Lung microvascular endothelial cell (primary cell): ENCODE measurements around the gene CNTN2. TPM values are rescaled to one million over a fixed set of nuclear protein-coding genes. Genes with fewer than 3 reads are reported as not detected.
A peak's percentile ranks its signal among the peaks of the same experiment; 100 is the strongest.

Experiments
- DNase-seq, 2 donors: peaks; one replicate each; pipeline versions ENCODE4 v3.0.0 to v3.0.0-alpha.2; 2010; ENCODE audit warnings: low read depth in 2 of 2
- total RNA-seq: library from RNA; depleted of rRNA; stranded (reverse); fragments of >200 nt; gene quantifications from 2 replicates; pipeline ENCODE4 v1.2.1, GENCODE V29; 2014

Gene CNTN2
- total RNA-seq, 1 donor from 2014 or later: not detected

DNA sequence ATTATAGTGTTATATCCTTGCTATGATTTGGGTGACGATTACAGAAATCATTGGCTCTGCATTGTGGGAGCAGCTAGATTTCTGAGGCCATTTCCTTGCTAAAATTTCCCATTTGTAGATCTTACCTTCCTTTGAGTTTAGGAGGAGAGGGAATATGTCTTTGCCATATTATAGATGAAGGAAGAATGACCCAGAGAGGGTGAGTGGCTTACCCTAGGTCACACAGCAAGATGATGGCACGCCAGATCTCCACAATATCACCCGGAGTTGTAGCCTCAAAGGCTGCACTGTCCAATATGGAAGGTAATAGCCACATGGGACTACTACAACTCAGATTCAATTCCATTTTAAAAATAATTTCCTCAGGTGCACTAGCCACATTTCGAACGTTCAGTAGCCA lies 10.3 kb downstream of the CNTN2 start:
- DNase-seq: no peak

DNA sequence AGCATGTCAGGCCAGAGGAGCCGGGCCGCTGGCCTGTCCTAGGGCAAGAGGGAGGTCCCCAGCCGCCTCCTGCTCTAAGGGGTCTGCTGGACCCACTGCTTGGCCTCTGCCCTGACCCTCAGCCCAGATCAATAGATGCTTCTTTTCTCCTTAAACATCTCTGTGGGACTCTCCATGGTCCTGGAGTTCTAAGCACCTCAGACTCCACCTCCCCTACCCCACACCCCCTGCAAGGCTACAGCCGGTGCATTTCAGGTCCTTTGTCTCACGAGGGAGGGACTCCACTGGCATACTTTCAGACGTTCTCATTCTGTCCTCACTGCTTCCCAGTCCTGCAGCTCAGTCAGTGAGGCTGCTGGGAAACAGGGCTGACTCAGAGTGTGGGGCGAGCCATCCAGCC lies 11.0 kb downstream of the CNTN2 start:
- no peak for DNase-seq

DNA sequence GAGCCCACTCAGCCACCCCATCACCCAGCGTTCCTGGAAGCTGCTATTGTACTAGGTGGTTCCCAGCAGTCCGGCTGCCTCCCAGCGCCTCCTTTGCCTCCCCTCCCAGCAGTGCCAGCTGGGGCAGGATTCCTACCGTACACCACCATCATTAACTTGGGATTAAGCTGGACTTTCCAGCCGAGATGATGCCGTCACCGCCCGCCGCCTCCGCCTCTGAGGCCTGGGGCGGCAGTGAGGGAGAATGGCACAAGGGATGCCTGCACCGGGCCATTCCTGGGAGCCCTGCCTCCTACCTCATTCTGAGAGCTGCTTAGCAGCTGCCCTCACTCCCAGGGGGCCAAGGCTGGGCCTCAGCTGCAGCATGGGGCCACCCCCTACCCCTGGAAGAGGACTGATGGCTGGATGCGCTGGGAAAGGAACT lies 13.2 kb downstream of the CNTN2 start:
- DNase-seq: no peak

DNA sequence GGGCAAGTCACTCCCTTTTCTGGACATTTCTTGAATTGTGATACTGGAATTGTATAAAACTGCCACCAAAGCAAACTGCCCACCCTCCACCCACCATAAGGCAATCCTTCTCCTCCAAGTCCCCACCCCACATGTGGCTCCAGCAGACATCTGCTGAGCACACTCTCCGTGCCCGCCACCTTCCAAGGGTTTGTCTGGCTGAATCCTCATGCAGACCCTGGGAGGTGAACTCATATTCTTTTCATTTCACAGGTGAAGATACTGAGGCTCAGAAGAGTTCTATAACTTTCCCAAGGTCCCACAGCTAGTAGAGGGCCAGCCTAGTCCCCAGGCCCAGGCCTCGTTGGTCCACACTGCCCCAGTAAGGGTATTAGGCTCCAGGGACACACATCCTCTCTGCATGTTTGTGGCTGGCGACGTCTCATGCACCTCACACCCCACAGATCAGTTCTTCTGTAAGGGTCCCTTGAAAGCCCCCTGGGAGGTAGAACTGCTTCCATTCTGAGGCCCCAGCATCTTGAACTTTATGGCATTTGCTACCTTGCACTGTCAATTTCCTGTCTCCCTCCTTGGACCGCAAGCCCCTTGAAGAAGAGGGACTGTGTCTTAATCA lies 14.1 kb downstream of the CNTN2 start:
- DNase-seq: no peak

DNA sequence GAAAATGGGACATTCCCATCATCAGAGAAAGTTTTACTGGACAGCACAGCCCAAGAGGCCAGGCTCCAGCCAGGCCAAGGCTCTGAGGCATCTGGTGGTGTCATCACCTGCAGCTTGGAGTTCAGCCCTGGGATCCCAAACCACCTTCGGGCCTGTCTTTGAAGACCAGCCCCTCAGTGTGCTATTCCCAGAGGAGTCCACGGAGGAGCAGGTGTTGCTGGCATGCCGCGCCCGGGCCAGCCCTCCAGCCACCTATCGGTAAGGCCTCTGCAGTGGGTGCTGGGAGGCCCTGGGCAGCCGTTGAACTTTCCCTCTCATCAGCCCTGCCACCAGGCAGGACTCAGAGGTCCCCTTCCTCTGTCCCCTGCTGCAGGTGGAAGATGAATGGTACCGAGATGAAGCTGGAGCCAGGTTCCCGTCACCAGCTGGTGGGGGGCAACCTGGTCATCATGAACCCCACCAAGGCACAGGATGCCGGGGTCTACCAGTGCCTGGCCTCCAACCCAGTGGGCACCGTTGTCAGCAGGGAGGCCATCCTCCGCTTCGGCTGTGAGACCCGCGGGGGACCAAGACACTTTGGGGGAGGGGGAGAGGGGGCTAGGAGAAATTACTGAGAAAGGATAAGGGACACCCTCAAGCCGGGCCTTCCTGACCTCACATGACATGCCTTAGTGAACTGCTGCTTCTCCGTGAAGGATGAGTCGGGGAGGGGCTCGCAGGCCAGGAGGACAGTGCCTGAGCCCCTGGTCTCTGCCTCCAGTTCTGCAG lies 15.0 kb downstream of the CNTN2 start:
- DNase-seq: no peak

DNA sequence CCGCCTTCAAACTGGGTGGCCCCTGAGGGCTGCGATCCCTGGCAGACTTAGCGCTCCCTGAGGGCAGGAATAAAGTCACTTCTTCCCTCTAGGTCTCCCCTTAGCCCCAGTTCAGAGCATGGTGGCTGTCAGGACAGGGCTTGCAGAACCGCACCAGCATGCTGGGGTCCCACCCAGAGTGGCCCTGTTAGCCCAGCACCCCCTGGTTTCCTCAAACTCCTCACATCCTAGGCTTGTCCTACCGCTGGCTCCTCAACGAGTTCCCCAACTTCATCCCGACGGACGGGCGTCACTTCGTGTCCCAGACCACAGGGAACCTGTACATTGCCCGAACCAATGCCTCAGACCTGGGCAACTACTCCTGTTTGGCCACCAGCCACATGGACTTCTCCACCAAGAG lies 15.8 kb downstream of the CNTN2 start:
- no peak for DNase-seq

DNA sequence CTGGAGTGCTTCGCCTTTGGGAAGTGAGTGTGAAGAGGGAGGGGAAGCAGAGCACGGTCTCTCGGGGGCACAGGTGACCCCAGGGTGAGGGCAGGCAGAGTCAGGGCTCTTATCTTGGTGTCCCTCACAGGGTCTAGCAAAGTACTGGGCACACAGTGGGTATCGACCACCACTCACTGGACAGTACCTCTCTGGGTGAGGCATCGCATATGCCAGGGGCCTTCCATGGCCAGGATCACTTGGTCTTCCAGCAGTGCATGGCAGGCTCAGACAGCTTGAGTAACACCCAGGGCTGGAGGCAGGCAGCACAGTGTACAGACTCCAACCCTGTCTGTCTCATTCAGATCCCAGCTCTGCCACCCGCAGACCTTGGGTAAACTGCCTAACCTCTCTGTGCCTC lies 16.6 kb downstream of the CNTN2 start:
- no peak for DNase-seq

DNA sequence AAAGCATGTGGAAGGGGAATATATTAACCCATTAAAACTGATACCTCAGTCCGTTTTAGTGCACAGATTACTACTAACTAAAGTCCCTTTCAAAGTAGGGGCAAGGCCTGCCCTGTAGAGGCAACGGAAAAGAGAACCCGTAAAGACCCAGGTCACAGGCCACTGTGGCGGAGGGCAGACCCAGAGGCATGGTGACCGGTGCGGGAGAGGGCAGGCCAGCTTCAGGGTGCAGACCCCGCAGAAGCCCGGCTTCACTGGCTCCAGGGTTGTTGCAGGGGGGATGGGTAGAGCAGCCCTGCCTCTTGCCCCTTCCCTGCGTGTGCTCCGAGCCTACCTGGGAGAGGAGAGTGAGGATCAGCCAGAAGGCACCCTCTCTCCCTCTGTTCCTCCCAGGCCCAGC lies 17.7 kb downstream of the CNTN2 start:
- no peak for DNase-seq

DNA sequence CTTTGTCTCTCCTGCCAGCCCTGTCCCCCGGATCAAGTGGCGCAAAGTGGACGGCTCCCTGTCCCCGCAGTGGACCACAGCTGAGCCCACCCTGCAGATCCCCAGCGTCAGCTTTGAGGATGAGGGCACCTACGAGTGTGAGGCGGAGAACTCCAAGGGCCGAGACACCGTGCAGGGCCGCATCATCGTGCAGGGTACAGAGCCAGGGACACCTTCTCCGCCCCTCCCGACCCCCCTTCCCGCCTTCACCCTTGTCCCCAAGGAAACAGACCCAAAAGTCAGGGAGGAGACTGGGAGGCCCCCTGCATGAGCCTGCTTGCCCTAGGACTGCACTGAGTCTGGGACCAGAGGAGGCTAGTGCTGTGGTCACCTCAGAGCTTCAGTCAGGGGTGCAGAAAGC lies 18.2 kb downstream of the CNTN2 start:
- DNase-seq: no peak

DNA sequence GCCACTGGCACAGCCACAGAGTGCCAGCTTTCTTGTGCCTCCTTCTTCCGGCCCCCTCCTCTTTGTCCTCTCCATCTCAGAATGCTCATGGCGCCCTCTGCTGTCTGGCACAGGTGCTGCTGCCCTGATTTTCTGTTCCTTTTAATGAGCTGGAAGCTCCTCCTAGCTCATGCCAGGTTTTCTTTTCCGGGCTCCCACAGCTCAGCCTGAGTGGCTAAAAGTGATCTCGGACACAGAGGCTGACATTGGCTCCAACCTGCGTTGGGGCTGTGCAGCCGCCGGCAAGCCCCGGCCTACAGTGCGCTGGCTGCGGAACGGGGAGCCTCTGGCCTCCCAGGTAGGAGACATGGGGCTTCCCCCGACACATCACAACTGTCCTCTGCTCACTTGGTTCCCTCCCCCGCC lies 18.7 kb downstream of the CNTN2 start:
- peak; percentile 55 to 71 for DNase-seq

DNA sequence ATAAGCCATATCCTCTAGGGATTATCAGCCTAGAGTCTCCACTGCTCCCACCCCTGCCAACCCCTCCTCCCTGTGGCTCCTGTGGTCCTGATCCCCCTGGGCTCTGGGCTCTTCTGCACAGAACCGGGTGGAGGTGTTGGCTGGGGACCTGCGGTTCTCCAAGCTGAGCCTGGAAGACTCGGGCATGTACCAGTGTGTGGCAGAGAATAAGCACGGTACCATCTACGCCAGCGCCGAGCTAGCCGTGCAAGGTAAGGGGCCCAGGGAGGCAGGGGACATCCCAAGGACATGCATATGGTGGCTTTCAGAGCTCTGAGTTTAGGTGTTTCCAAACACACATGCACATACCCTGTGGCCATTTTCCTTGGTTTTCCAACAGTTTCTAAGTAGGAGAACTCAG lies 19.3 kb downstream of the CNTN2 start:
- DNase-seq: no peak

DNA sequence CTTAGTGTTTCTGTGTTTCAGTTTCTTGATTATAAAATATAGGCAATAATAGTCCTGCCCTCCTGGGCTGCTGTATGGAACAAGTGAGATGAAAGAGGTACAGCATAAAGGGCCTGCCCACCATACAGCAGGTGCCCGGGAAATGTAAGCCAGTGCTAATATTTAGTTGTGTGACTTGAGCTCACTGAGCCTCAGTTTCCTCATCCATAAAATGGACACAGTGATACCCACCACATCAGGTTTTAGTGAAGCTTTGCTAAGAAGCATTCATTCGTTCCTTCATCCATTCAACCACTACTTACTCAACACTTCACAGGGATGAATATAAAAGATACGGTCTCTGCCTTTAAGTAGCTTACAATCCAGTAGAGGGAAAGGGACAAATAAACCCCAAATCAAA lies 19.9 kb downstream of the CNTN2 start:
- DNase-seq: no peak

DNA sequence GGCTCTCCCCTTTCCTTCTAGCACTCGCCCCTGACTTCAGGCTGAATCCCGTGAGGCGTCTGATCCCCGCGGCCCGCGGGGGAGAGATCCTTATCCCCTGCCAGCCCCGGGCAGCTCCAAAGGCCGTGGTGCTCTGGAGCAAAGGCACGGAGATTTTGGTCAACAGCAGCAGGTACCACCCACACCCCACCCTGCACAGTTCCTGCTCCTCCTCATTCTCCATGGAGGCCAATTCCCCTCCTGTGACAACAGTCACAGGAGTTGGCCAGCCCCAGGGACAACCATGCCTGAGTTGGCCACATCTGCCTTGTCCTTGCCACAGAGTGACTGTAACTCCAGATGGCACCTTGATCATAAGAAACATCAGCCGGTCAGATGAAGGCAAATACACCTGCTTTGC lies 21.3 kb downstream of the CNTN2 start:
- DNase-seq: no peak

DNA sequence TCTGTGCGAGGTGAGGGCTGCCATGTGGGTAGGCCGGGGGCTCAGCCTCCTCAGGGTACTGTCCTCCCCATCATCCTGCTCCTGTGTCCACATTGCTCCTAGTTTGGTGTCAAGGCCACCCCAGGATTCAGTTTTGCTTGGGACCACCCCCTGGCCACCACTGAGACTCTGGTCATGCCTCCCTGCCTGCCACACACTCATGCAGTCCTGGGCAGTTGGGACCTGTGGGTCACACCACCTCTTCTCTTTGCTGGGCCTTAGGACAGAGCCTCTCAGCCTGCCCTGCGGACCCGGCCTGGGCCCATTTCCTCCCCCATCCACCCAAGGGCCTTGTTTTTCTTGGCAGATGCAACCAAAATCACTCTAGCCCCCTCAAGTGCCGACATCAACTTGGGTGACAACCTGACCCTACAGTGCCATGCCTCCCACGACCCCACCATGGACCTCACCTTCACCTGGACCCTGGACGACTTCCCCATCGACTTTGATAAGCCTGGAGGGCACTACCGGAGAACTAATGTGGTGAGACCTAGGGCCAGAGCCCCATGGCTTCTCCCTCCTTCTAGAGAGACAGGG lies 21.8 kb downstream of the CNTN2 start:
- DNase-seq: no peak

DNA sequence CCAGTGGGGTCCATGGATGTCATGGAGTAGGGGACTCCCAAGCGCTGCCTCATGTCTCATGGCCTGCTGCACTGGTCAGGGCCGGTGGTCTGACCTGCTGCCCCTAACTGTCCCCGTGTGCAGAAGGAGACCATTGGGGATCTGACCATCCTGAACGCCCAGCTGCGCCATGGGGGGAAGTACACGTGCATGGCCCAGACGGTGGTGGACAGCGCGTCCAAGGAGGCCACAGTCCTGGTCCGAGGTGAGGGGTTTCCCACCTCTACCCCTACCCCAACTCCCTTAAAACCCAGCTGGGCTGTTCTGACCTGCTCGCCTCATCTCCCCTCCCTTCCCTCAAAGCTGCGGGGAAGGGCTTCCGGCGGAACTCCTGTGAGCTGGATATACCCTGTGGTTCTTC lies 22.7 kb downstream of the CNTN2 start:
- no peak for DNase-seq

DNA sequence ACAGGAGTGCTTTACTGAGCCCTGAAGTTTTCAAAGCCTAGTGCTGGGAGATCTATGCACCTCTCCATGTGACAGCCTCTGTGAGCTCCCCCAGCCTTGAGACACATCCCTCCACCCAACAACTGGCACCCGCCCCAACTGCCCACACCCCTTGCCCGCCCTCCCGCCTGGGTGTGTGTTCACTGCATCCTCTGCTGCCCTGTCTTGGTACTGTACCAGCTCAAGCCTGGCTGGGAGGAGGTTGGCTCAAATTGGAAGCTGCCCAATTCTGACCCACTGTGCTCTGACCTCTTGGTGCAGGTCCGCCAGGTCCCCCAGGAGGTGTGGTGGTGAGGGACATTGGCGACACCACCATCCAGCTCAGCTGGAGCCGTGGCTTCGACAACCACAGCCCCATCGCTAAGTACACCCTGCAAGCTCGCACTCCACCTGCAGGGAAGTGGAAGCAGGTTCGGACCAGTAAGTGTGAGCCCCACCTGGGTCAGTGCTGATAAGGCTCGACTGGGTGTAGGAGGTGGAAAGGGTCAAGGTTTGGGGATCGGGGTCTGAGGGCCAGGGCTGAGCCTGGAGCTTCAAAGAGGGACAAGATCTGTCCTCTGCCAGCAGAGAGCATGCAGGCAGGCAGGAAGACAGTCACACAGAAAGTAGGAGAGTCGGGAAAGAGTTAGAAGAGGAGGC lies 23.3 kb downstream of the CNTN2 start:
- peak in 1 of 2 donors; percentile 9 for DNase-seq

DNA sequence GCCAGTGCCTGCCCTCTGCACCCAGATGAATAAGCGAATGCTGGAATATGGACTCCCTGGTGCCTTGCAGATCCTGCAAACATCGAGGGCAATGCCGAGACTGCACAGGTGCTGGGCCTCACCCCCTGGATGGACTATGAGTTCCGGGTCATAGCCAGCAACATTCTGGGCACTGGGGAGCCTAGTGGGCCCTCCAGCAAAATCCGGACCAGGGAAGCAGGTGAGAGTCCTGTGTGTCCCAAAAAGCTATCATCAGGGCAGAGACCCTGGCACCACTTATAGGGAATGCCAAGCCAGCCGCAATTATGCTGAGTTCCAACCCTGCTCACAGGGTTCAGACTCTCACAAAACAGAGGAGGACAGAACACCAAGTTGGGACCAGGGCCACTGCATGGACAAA lies 24.0 kb downstream of the CNTN2 start:
- DNase-seq: no peak

DNA sequence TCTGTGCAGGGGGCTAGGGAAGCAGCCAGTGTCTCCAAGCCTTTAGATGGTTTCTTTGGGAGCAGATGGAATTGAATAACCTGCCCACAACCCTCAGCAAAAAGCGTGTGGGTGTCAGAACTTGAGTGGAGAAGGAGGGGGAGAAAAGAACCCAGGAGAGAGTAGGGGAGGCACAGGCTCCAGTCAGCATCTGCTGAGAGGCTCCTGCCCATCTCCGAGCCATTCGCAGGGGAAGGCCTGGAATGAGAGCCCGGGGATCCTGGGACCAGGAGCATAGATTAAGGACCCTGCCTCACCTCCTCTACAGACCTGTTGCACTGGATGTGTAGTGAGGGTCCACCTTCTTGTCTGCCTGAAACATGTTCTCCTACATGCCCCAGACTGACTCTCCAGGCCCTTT lies 25.0 kb downstream of the CNTN2 start:
- no peak for DNase-seq

DNA sequence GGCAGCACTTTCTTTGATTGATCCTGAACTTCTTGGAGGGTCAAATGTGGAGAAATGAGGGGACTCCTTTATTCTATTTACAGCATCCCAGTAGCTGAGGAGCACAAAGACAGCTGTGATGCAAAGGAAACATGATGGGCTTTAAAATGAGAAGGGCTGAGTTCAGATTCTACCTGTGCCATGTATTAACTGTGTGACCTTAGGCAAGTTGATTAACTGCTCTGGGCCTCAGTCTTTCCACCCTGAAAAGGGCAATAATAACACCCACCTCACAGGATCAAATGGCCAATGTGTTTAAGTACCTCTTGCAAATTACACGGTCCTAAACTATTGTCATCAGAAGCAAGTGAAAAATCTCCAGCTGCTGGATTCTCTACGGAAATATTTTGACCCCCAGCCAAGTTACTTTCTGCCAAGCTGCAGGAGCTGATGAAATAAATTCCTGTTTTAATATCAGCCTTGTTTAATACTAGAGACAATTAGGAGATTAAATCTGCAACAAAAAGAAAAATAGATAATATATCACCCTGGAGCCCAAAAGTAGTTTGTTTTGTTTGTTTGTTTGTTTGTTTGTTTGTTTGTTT lies 25.5 kb downstream of the CNTN2 start:
- DNase-seq: peak in 1 of 2 donors; percentile 31

DNA sequence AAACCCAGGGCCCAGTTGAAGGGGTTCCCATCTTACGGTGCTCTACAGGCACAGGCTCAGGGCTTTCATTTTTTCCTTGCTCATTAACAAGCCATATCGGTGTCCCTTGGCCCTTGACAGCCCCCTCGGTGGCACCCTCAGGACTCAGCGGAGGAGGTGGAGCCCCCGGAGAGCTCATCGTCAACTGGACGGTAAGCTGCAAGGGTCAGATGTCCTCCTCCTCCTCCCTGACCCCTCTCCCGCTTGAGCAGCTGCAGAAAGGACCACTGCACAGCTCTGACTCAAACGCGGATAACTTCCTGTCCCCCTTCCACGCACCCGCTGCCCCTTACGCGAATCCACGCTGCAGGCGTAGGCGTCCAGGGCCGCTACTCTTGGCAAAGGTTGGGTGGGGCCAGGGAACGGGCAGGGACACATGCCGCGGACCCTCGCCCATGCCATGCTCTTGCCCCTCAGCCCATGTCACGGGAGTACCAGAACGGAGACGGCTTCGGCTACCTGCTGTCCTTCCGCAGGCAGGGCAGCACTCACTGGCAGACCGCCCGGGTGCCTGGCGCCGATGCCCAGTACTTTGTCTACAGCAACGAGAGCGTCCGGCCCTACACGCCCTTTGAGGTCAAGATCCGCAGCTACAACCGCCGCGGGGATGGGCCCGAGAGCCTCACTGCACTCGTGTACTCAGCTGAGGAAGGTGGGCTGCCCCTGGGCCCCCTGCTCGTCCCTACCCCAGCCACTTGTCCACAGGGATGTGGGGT lies 26.5 kb downstream of the CNTN2 start:
- DNase-seq: no peak

DNA sequence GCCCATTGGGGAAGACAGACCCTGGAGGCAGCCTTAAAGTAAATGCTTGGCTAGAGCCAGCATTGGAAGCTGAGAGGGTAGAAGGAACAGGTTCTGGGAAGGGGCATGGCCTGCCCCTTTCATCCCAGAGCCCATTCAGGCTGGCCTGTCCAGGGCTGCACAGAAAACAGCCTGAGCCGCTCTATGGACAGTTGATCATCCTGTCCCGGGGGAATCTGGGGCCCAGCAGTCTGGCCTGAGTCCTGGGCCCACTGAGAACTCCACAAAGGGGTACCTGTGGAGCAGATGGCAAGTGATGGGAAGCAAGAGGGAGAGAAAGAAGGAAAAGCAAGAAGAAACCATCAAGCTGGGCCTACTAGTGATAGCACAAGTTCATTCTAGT lies 28.0 kb downstream of the CNTN2 start:
- DNase-seq: no peak
